C4-2B (cell line): ENCODE data around the gene ROR1.

Experiments used
- CTCF ChIP-seq: fragments of 450-650 bp; conservative IDR thresholded peaks from 2 replicates; pipeline ENCODE4 v1.5.1; 2017; ENCODE audit warnings: mild to moderate bottlenecking
- ZFX ChIP-seq: fragments of 450-650 bp; IDR thresholded peaks from 2 replicates; pipeline ENCODE4 v1.6.1; 2017

GRCh38 chr1:63921359-63921758 is 147.5 kb downstream of the ROR1 start:
- TF ChIP-seq CTCF (no peak), ZFX (no peak)
